Fibroblast of mammary gland (primary cell): ENCODE data around the gene TAL1.
A peak's percentile ranks its signal among the peaks of the same experiment; 100 is the strongest.

Experiments
- DNase-seq: peaks from one replicate; pipeline ENCODE4 v3.0.0-alpha.2; 2010; ENCODE audit warnings: low read depth
- H3K4me3 ChIP-seq: 2 replicates; pipeline ENCODE4 v1.5.1; 2011; ENCODE audit warnings: low read depth, mild to moderate bottlenecking, low read length, moderate library complexity; ENCODE audit not compliant: control insufficient read depth
- TF ChIP-seq, protein P1 (sequence below): conservative IDR thresholded peaks from 2 replicates; pipeline ENCODE4 v1.5.1; 2011; ENCODE audit warnings: low read depth, low read length, inconsistent platforms; ENCODE audit not compliant: control insufficient read depth, insufficient read depth

The TAL1 gene

DNA sequence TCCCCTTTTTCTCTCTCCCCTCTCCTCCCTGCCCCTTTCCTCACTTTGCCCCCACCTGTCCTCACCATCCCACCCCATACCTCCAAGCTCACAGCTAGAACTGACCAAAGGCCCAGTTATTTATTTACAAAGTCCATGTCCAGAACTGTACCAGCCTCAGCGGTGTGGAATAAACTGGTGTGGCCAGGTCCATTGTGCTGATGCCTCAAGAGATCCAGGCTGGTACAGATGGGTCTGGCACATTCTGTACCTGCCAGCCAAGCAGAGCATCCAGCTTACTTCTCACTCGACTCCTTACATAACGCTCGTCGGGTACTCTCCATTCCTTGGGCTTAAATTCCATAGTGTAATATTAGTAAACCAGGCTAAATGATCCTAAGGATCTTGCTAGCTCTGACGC lies 54.0 kb downstream of the TAL1 start:
- DNase-seq, result no peak
- no peak overlapping the region for H3K4me3 ChIP-seq

DNA sequence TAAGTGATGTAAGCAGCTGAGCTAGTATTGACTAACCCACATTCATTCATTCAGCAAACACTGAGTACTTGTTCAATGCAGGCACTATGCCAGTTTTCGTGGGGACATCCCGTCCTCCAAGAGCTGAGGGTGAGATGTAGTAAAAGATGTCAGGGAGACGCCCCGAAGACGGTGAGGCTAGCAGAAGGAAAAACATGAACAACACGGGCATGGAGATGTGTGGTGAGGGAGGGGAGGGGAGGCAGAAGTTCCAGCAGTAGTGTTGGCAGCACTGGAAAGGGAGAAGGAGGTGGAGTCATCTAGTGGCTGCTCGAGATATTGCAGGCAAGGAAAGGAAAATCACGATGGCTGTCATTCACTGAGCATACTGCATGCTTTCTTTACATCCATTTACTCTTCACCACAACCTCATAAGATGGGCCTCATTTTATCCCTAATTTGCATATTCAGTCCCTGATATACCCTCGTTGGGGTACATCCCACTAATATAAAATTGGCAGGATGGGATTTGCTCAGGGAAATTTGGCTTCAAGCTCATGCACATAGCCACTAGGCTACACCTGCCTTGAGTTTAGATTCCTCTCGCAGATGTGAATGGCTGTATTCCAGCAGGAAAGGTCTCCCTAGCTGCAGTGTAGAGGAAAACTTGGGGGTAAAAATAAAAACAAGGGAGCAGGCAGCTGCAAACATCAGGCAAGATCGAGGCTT lies 56.6 kb downstream of the TAL1 start:
- H3K4me3 ChIP-seq, result no peak overlapping the region
- TF ChIP-seq, protein P1, sequence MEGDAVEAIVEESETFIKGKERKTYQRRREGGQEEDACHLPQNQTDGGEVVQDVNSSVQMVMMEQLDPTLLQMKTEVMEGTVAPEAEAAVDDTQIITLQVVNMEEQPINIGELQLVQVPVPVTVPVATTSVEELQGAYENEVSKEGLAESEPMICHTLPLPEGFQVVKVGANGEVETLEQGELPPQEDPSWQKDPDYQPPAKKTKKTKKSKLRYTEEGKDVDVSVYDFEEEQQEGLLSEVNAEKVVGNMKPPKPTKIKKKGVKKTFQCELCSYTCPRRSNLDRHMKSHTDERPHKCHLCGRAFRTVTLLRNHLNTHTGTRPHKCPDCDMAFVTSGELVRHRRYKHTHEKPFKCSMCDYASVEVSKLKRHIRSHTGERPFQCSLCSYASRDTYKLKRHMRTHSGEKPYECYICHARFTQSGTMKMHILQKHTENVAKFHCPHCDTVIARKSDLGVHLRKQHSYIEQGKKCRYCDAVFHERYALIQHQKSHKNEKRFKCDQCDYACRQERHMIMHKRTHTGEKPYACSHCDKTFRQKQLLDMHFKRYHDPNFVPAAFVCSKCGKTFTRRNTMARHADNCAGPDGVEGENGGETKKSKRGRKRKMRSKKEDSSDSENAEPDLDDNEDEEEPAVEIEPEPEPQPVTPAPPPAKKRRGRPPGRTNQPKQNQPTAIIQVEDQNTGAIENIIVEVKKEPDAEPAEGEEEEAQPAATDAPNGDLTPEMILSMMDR, result peak; percentile 100
- peak; percentile 58 for DNase-seq

More for the DNA sequence above, 54.0 kb downstream of the TAL1 start:
- TF ChIP-seq, protein P1, result no peak

DNA sequence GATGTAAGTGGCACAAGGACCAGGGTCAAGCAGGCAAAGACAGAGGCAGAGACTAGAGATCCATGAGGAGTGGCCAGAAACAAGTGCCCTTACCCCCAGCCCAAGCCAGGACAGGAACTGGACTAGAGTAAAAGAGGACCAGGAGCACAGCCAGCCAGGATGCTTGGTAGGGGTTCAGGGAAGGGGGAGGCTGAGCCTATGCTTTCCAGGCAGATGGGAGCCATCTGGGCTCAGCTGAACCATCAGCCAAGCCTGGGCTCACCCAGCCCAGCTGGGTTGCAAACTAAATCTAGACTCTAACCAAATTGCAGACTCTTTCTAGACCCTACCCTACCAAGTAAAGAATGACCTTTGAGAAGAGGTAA lies 57.4 kb downstream of the TAL1 start:
- TF ChIP-seq, protein P1, result no peak
- no peak for DNase-seq
- H3K4me3 ChIP-seq, result no peak overlapping the region

DNA sequence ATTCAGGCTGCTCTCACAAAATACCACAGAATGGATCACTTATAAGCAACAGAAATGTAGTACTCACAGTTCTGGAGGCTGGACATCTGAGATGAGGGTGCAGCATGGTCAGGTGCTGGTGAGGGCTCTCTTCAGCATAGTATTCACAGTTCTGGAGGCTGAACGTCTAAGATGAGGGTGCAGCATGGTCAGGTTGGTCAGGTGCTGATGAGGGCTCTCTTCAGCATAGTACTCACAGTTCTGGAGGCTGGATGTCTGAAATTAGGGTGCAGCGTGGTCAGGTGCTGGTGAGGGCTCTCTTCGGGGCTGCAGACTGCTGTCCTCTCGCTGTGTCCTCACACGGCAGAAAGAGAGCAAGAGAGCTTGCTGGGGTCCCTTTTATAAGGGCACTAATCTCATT lies 59.2 kb downstream of the TAL1 start:
- DNase-seq, result no peak
- TF ChIP-seq, protein P1, result no peak

More for the DNA sequence above, 59.2 kb downstream of the TAL1 start:
- no peak overlapping the region for H3K4me3 ChIP-seq
